Gastroesophageal sphincter (tissue), 3 donors: ENCODE data around the gene CDK16.

Experiments
- POLR2A ChIP-seq, 2 donors: fragments of 450-650 bp; IDR thresholded peaks; one replicate each; pipeline ENCODE4 v1.6.1; 2017; ENCODE audit warnings: antibody characterized with exemption in 2 of 2, mild to moderate bottlenecking in 2 of 2, moderate library complexity in 1 of 2
- POLR2AphosphoS5 ChIP-seq: sonication (generic); formaldehyde crosslinking; IDR thresholded peaks from one replicate; pipeline ENCODE4 v1.6.1; 2017; ENCODE audit warnings: antibody characterized with exemption
- TF ChIP-seq, protein P1 (sequence below), 4 experiments: fragments of 200-600 bp in 2 of 4; fragments of 450-650 bp in 2 of 4; sonication (generic) in 1 of 4; IDR thresholded peaks; one replicate each; pipeline ENCODE4 v1.5.1; 2017 to 2019; ENCODE audit warnings: antibody characterized with exemption in 4 of 4, mild to moderate bottlenecking in 2 of 4, moderate library complexity in 2 of 4

DNA sequence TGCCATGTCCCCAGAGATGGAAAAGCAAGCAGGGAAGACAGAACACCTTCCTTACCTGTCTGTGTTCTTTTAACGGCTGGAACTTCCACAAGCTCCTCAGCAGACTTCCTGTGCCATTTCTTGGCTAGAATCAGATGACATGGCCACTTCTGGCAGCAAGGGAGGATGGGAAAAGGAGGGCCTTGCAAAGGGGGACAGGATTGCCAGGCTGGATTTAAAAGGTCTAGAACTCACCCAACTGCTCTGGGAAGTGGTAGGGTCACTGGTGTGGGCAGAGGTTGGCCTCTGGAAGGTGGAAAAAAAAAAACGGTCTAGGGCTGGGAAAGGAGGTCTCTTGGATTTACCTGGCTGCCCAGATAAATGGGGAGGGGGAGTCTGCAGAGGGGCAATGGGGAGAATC is 12.7 kb downstream of the CDK16 start:
- TF ChIP-seq, protein P1, sequence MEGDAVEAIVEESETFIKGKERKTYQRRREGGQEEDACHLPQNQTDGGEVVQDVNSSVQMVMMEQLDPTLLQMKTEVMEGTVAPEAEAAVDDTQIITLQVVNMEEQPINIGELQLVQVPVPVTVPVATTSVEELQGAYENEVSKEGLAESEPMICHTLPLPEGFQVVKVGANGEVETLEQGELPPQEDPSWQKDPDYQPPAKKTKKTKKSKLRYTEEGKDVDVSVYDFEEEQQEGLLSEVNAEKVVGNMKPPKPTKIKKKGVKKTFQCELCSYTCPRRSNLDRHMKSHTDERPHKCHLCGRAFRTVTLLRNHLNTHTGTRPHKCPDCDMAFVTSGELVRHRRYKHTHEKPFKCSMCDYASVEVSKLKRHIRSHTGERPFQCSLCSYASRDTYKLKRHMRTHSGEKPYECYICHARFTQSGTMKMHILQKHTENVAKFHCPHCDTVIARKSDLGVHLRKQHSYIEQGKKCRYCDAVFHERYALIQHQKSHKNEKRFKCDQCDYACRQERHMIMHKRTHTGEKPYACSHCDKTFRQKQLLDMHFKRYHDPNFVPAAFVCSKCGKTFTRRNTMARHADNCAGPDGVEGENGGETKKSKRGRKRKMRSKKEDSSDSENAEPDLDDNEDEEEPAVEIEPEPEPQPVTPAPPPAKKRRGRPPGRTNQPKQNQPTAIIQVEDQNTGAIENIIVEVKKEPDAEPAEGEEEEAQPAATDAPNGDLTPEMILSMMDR (IDR thresholded peaks at IDR 0.05), result no peak
- TF ChIP-seq POLR2AphosphoS5 (no peak), POLR2A (IDR thresholded peaks at IDR 0.05) (no peak)
